ENCODE measurements around the gene RANBP3.

RANBP3 gene

GRCh38 chr19:6002591-6002990 lies 24.7 kb upstream of the RANBP3 start:
- Histone ChIP-seq H3K9me3 (ENCODE audit: control insufficient read depth, insufficient read depth, low read depth, low read length) (no peaks in the 10 kb centered on the region), H3K27ac (ENCODE audit: extremely low read depth, low read depth, low read length) (no peak overlapping the region), H3K4me1 (ENCODE audit: control insufficient read depth, insufficient read depth, low read length) (no peaks in the 10 kb centered on the region), H3K36me3 (ENCODE audit: control insufficient read depth in 2 of 2, insufficient read depth in 1 of 2, low read length in 2 of 2) (peaks cover 0 to 6% of the 10 kb centered on the region in 2 experiments; a peak in 1 of 3 replicates), H3K4me3 (ENCODE audit: low read depth, low read length) (no peak overlapping the region)
- TF ChIP-seq ZNF544 (tag by site-specific recombination; IDR thresholded peaks at IDR 0.05) (no peak), PRDM6 (tag by site-specific recombination; IDR thresholded peaks at IDR 0.05) (no peak), ZNF132 (tag by site-specific recombination; IDR thresholded peaks at IDR 0.05; ENCODE audit: borderline replicate concordance) (no peak), KLF8 (tag by site-specific recombination; IDR thresholded peaks at IDR 0.05) (no peak), ZNF239 (tag by site-specific recombination; IDR thresholded peaks at IDR 0.05) (no peak), IKZF3 (tag by site-specific recombination; IDR thresholded peaks at IDR 0.05) (no peak), ZNF433 (tag by site-specific recombination; IDR thresholded peaks at IDR 0.05; ENCODE audit: low read depth) (no peak), REST (tag by site-specific recombination; IDR thresholded peaks at IDR 0.05) (no peak), ZNF560 (tag by site-specific recombination; IDR thresholded peaks at IDR 0.05; ENCODE audit: borderline replicate concordance) (no peak), ZNF664 (tag by site-specific recombination; IDR thresholded peaks at IDR 0.05) (no peak), ZNF280D (tag by site-specific recombination; IDR thresholded peaks at IDR 0.05) (no peak), ZIC2 (tag by site-specific recombination; IDR thresholded peaks at IDR 0.05) (no peak), SP2 (tag by site-specific recombination; IDR thresholded peaks at IDR 0.05) (no peak), ZFP37 (tag by site-specific recombination; IDR thresholded peaks at IDR 0.05) (no peak)
- POLR2A ChIA-PET, result interaction anchor here (0.6 kb wide), 1 partner anchor 14 kb away, joined by 3 read pairs; no protein-coding TSS in a partner anchor
- CTCF ChIA-PET, result interaction anchor here (2.3 kb wide), 1 partner anchor 20 kb away, joined by 10 read pairs; no protein-coding TSS in a partner anchor

- H3K36me3 ChIP-seq (ENCODE audit: control insufficient read depth in 2 of 2, insufficient read depth in 1 of 2, low read length in 2 of 2), result peaks cover 0 to 6% of the 10 kb centered on the region in 2 experiments; a peak in 1 of 3 replicates
- TF ChIP-seq ZNF121 (tag by site-specific recombination; IDR thresholded peaks at IDR 0.05) (no peak), ZNF423 (tag by site-specific recombination; IDR thresholded peaks at IDR 0.05) (no peak), ZNF324 (tag by site-specific recombination; IDR thresholded peaks at IDR 0.05) (no peak), HOXC10 (CRISPR knock-in tag; IDR thresholded peaks at IDR 0.05) (no peak), SP3 (tag by site-specific recombination; IDR thresholded peaks at IDR 0.05) (no peak), ZNF664 (tag by site-specific recombination; IDR thresholded peaks at IDR 0.05) (no peak), ZNF571 (tag by site-specific recombination; IDR thresholded peaks at IDR 0.05) (no peak)
- POLR2A ChIA-PET, result no interaction called here
- no peak overlapping the region for H3K27ac ChIP-seq (ENCODE audit: extremely low read depth, low read depth, low read length)
- H3K9me3 ChIP-seq (ENCODE audit: control insufficient read depth, insufficient read depth, low read depth, low read length), result no peaks in the 10 kb centered on the region
- H3K4me3 ChIP-seq (ENCODE audit: low read depth, low read length), result no peak overlapping the region
- H3K4me1 ChIP-seq (ENCODE audit: control insufficient read depth, insufficient read depth, low read length), result no peaks in the 10 kb centered on the region
- CTCF ChIA-PET, result interaction anchor here (1.3 to 2.3 kb wide), 3 partner anchors 13 to 48 kb away, joined by 4 to 10 read pairs (median 8); no protein-coding TSS in a partner anchor
Measured at GRCh38 chr19:6000228-6000847, 22.4 kb upstream of the RANBP3 start.
